Inflammatory macrophage treated with lipopolysaccharide for 1 hour (primary cell): ENCODE results near the gene DNAJC18.
A peak's percentile ranks its signal among the peaks of the same experiment; 100 is the strongest.
"Not testable (repeated sequence)": the region's sequence is repeated elsewhere in the genome, so short reads cannot be mapped to it uniquely, and the experiment has no call there.

ENCODE experiments used
- DNase-seq, 2 donors: peaks; one replicate each; pipeline ENCODE4 v3.0.0-alpha.2; 2020 to 2022

The DNAJC18 gene

DNA sequence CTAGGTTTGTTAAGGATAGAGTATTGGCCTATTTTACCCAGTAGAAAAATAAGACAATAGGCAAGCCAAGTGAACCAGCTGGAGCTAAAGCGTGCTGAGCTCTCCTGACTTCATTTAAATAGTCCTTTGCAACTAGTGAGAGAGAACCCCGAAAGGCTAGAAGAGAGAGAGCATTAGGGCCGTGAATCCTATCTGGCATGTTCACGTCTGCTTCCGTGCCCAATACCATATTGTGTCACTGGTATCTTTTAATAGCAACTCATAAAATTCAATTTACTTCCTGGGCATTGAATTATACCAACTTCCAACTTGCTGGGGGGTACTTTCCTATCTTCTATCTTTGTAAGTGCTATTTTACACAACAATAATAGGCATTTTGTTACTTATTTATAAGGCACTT lies 13.8 kb downstream of the DNAJC18 start:
- DNase-seq: no peak

DNA sequence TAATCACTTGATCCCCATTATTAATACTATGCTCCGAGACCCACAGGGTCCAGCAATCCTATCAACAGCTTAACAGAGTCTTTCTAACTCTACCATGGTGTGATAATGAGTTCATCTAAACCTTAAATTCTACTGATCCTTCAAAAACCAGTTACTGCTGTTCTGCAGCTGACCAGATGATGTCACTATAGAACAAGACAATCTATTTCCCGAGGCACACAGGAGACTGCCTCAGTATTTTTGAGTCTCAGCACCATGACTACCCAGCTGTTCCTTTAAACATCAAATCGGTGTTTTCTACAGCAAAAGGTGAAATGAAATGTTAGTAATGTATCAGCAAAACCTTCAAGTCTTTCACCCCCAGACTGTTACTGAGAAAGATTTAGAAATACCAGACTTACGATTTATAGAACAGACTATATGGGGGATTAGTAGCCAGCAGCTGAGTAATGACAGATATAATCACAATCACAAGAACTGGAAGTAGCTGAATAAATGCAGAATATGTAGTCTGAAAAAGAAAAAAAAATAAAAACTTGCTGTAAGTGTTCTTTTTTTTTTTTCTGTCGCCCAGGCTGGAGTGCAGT lies 16.9 kb downstream of the DNAJC18 start:
- peak; percentile 59 to 89 for DNase-seq

DNA sequence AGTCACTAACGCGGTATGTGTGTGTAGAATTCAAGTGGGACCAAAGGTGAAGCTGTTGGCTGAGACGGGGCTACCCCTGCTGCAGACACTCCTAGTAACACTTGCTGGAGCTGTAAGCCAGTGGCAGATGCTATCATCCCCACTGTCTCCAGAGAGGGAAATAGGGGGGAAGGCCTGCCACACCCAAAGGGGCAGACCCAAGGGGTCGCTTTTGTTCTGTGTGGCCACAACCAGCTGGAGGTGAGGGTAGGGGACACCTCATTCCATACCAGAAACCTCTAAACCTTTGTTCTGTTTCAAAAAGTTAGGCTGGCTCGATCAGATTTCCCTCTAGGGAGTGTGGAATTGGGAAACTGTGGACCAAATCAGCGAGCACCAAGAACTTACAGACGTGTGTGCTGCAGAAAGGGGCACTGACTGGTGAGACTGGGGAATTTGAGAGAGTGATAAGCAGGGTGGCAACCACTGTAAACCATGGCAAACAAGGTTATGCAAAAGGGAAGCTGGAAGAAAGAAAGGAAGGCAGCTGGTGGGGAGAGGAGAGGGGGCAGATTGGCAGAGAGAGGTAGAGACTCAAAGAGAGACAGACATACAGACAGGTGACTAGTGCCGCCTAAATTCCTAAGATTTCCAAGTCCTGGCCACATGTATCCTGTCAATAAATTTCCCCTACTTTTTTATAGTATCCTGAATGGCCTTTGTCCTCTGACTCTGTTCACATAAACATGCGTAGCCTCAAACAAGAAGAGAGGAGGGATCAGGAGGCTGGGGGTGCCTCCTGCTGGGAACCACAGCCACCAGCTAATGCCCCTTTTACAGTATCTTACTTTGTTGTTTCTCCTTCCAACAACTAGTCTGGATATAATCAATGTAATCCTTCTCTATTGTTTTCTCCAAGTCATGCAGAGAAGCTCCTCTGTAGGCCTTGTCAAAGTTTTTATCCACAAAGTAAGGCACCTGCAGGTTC lies 19.8 kb downstream of the DNAJC18 start:
- no peak for DNase-seq

DNA sequence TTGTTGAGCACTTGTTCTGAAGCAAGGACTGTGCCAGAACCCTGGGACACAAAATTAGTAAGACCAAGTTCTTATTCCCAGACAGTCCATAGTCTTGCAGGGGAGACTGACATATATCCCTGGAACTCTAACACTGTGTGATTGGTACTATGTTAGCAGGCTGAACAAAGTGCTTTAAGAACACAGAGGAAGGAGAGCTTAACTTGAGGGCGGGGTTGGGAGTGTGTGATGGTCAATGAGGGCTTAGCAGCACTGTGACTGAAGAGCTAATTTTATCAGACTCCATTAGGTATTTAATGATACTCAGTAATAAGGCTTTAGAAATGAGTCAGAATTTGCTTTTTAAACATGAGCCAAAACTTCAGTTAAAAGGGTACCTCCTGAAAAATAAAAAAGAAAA lies 20.5 kb downstream of the DNAJC18 start:
- DNase-seq: no peak

DNA sequence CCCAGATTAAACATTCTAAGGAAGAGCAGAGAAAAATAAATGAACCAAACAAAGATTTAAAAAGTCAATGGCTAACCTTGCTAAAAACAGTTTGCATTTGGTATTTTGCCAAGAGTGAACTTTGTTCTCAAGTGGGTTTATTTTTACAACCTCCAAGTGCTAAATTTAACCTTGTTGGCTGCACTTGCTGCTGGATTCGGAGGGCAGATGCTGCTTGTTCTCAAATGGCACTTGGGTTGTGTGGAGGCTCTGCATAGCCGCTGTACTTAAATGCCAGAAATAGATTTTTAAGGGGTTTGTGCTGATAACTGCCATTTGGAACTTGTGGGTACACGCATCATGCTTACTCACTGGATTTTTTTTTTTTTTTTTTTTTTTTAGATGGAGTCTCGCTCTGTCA lies 22.1 kb downstream of the DNAJC18 start:
- DNase-seq: no peak

DNA sequence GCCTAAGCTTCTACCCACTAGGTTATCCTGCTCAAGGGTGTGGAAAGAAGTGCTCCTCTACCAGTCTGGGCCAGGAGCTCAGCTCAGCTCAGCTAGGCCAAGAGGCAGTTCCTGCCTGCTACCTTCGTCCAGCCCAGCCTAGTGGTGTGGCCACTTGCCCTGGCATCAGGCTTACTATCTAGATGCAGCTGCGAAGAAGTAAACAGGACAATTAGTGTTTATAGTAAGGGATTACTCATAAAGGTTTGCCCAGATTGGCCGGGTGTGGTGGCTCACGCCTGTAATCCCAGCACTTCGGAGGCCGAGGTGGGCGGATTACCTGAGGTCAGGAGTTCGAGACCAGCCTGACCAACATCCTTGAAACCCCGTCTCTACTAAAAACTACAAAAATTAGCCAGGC lies 22.7 kb downstream of the DNAJC18 start:
- DNase-seq: no peak

DNA sequence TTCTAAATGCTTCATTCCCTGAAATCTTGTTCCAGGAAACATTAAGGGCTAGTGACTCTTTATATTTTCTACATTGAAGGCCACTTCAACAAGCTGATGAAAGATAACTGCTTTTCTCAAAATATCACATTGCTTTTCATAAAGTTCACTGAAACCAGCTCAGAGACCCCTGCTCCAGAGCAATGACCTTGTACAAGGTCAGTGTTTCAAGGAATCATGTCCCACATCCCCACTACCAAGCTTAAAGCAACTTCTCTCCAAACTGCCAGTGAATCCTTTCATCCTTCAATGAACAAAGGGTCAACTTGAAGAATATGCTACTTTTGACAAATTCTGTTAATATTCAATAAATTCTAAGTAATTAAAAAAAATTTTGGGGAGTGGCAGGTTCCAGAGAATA lies 23.5 kb downstream of the DNAJC18 start:
- no peak for DNase-seq

DNA sequence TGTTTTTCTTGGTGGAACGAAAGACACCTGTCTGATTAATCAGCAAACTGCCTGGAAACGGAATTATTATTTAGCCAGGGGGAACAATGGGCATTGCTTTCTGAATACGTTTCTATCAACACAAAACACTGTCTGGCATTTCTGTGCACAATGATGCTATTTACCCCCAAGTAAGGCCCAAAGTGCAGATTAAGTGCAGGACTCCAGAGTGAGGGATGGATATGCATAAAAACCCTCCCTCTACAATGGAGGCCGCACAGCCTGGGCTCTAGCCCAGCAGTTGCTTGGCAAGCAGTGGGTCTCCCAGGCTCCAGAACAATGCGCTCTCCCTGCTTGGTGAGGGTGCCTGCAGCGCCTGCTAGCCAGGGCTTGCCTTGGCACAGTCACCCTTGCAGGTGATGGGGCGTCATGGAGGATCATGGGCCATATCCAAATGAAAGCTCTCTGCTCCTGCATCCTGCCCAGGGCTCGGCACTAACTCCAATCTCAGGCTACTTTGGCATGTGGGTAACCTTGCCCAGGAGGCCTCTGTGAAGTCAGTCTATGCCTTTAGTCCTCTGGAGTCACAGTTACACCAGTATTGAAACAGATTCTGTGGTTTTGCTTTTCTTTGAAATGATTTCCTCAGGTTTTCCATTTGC lies 24.0 kb downstream of the DNAJC18 start:
- no peak for DNase-seq

DNA sequence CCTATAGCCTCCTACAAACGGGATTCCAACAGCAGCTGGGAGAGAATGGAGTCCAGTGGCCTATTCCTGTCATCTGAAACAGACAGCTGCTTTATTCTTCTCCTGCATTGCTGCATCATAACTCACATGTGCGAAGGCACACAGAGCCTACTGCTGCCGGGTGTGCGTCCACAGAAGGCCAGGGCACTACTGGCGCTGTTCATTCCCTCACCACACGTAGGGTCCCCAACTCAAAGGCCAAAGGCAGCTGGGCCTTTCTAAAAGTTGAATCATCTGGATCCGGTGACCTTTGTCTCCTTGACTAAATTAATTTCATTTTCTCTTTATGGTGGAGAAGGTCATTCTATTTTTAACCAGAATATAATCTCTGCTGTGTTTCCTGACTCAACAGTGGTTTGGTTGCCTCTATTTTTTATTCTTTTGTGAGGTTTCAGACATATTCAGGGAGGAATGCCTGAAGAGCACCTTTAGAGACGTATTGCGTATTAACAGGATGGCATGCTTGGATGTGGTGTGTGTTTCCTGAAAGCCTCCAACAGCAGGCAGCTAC lies 24.7 kb downstream of the DNAJC18 start:
- no peak for DNase-seq

DNA sequence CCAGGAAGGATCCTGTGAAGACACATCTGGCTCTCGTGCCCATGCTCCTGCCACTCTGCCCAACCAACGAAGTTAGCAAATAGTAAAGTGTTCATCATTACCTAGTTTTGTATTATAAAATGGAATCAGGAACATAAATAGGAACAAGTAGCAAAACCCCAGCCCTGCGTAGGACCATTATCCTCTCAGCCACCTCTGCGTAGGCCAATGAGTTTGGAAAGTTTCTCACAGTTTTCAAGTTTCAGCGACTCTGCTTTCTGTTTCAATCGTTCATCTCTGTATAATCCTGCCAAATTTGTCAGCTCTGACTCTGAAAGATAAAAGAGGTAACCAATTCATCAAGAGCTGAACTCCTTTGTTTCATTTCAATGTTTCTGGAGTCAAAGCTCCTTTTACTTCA lies 25.4 kb downstream of the DNAJC18 start:
- DNase-seq: no peak

DNA sequence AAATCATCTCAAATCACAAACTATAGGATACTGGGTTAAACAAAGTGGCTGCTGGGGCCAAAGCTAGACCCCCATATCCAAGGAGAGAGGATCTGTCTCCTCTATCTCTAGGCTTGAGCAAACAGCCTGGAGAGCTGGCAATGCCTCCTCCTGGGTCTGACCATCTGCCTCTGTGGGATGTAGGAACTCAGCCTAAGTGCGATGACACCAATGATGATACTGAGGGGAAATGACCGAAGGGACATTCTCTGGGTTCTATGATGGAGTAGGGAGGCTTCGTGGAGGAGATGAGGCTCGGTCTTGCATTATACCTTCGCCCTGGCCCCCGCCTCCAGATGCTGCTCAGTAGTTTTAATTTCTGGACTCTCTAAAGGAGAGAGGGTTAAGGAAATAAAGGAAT lies 26.2 kb downstream of the DNAJC18 start:
- no peak for DNase-seq

DNA sequence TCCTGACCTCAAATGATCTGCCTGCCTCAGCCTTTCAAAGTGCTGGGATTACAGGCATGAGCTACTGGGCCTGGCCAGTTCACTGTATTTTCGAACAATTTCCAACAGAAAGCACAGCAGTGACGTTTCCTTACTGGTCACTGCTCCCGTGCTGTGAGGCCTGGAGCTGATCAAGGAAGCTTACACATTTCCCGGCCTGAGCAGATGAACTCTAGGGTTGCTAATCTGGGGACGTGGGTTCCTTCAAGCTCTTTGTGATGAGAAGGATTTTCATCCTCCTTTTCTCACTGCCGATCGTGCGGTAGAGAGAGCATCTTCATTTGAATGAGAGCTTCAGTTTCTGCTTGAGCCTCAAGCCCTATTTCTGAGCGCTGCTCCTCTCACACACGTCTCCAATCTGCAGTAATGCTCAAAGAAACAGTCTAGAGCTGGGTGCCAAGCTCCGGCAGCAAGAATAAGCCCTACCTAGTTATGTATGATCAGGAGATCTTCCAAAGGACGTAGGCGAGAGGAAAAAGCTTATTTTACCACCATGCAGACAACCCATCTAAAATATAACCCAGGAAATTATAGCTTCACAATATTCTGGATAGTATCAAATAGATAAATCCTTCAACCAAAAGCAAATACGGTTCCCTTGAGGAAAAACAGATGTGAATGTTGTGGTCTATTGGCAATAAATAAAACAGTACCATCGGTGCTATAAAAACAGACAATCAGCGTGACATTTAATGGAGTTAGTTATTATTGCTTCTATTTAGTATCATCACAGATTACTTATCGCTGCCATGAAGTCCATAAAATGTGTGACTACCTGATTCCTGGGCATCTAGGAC lies 28.1 kb downstream of the DNAJC18 start:
- no peak for DNase-seq

DNA sequence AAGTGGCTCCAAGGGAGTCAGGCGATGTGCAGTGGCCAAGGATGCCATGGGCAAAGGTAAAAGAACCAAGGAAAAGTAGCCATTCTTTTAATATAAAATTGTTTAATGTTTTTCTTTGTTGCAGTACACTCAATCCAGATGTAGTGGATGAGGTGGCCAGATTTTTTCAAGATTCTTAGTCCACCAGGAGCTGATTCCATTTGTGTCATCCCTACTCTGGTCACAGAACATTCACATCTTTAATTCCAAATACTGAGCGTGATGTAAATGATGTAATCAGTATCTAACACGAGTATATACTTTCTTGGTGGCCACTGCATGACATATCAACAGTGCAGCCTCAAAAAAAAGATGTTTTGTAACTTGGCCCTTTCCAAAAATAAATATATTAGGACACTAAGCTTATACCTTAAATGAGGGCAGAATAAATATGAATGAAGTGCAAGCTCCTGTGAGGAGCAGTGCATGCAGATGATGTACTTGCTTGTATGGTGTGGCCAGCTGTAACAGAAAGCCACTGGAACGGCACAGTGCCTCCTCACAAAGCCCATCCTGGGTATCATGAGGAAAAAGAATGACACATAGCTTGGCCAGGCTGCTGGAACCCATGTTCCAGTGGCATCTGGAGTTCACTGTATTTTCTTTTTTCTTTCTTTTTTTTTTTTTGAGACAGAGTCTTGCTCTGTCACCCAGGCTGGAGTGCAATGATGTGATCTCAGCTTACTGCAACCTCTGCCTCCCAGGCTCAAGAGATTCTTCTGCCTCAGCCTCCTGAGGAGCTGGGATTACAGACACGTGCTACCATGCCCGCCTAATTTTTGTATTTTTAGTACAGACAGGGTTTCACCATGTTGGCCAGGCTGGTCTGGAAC lies 29.0 kb downstream of the DNAJC18 start:
- no peak for DNase-seq

DNA sequence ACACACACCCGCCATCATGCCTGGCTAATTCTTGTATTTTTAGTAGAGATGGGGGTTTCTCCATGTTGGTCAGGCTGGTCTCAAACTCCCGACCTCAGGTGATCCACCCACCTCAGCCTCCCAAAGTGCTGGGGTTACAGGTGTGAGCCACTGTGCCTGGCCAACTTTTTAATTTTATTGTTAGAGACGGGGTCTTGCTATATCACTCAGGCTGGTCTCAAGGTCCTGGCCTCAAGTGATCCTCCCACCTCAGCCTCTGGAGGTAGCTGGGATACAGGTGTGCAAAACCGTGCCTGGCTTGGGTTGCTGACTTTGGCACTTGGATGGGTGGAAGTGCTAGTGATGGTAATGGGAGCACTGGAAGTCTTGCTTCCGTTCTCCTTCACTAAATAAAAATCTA lies 30.2 kb downstream of the DNAJC18 start:
- not testable (repeated sequence) for DNase-seq

DNA sequence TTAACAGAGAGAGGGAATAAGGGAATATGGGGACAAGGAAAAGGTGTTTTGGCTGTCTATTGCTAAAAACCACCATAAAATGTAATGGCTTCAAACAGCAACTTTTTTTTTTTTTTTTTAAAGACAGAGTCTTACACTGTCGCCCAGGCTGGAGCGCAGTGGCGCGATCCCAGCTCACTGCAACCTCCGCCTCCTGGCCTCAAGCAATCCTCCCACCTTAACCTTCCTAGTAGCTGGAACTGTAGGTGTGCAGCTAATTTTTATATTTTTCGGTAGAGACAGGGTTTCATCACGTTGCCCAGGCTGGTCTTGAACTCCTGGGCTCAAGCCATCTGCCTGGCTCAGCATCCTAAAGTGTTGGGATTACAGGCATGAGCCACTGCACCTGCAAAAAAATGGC lies 31.1 kb downstream of the DNAJC18 start:
- no peak for DNase-seq

DNA sequence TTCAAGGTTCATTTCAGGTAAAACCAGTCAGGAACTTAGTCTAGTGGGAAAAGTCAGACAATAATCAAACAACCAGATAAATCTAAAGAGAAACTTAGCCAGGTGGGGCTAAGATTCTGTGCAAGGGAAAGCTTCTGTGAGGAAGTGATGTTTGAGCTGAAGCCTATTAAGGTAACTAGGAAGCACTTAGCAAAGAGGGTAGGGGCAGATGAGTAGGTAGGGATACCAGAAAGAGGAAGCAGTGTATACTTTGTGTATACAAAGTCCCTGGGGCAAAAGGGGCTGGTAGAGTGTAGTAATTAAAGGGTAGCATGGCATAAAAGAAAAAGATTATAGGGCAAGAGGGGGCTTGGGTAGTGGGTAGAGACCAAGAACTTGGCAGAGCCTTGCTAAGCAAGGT lies 31.8 kb downstream of the DNAJC18 start:
- DNase-seq: no peak

DNA sequence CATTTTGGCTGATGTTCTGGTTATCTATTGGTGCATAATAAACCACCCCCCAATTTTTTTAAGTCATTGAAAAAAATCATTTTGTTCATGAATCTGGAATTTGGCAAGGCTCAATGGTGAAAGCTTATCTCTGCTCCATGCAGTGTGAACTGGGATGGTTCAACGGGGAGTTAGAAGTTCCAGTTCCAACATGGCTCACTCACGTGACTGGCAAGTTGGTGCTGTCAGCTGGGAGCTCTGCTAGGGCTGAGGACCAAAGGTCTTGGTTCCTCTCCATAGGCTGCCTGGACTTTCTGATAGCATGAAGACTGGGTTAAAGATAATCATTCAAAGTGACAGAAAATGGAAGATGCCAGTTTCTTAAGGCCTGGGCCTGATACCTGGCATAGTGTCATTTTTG lies 32.4 kb downstream of the DNAJC18 start:
- no peak for DNase-seq

DNA sequence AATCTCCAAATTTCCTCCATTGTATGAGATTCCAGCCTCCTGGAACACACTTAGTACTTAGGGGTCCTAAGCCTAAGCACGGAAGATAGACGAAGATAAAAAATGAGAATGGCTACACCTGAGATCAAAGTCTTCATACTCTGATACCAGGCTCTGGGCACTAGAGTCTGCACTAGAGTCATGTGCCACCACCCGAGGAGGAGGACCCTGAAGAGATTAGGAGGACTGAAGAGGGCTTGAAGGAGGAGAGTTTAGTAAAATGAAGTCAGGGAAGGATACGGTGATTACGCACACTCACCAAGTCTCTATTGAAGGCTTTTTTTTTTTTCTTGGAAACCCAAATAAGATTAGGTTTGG lies 34.9 kb downstream of the DNAJC18 start:
- no peak for DNase-seq

DNA sequence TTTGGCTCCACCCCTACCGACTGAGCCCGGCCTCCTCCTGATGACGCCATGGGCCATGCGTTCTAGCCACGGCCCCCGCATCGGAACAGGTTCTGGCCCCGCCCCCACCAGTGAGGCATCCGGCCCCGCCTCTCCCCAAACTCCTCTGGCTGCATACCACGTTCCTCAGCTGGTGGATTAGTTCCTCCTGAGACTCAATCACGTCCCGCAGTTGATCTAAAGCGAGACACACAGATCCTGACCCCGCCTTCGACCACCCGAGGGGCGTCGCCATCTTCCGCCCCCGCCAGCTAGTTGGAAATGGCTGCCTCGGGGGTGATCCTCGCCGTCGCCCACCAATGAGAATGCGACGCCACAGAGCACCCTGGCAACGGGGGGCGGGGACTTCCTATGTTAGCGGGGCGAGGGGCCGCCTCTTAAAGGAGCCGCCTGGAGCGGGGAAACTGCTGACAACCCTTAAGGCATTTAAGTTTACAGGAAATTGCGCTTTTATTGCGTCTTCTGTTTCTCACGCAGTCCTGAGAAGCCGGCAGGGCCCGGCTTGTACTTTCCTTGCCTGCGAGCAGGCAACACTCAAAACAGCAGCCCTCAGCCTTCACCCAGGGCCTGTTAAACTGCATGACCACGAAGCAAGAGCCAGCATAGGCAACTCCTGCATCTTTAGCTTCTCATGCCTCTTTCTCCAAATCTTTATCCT lies 35.4 kb downstream of the DNAJC18 start, which contains the start of gene SPATA24:
SPATA24 (minus strand) TSS at position 303 of the 697 bp plus-strand sequence; CDS start at position 274, 29 bp downstream.
- DNase-seq: peak; percentile 95 to 97

DNA sequence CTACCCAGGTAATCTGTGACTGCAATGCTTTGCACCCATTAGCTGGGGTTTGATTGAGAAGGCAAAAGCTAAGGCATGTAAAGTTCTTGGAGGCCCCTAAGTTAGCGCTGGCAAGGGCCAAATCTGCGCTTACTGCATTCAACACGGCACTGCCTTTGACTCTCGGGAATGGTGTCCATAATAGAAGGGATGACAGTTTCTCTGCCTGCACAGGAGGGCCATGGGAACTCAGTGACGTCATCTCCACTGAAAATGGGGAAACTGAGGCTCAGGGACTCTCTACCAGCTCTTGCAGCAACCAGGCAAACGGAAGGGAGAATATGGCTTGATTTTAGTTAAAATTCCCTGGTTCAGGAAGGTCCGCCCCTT lies 35.9 kb downstream of the DNAJC18 start:
- DNase-seq: no peak

DNA sequence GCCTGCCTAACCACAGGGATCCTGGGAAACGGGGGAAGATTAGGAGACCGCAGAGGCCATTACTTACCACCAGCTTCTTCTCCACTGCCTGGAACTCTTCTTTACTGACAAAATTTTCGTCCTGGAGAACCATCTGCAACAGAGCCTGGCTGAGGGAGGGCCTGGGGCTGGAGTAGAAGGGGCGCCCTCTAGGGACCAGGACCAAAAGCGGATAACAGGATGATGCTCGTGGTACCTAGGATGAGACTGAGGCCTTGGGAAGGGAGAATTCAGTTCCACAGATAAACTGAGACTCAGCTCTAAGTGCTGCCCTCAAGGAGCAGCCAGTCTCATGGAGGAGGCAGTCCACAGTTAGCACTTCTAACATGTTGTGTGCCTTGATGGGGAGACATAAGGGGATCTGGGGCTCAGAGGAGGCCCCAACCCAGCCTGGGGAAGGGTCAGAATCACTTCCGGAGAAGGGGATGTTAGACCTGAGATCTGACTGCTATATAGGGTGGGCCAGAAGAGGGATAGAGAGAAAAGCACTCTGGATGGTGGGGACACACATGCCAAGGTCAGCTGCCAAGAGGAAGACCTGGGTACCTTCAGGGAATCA lies 36.7 kb downstream of the DNAJC18 start:
- peak; percentile 17 to 33 for DNase-seq
